Measurements from ENCODE around the gene FAHD2A.
"Not testable (repeated sequence)": the region's sequence is repeated elsewhere in the genome, so short reads cannot be mapped to it uniquely, and the experiment has no call there.

FAHD2A gene

DNA sequence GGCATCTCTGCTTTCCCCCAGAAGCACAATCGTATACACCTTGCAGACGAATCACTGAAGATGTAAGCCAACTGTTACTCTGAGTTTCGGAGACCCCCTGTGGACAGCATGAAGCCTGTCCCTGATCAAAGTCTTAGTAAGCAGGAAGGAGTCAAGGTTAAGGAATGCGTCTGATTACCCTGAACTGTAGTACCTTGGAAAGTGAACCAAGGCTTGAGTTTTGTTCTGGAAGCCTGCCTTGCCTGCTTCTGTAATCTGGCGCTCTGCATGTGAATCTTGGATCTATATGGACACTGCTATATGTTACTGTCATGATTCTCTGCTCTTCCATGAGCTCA, 33.3 kb downstream of the FAHD2A start:
- not testable (repeated sequence) for DNase-seq (ENCODE audit: low read depth)

DNA sequence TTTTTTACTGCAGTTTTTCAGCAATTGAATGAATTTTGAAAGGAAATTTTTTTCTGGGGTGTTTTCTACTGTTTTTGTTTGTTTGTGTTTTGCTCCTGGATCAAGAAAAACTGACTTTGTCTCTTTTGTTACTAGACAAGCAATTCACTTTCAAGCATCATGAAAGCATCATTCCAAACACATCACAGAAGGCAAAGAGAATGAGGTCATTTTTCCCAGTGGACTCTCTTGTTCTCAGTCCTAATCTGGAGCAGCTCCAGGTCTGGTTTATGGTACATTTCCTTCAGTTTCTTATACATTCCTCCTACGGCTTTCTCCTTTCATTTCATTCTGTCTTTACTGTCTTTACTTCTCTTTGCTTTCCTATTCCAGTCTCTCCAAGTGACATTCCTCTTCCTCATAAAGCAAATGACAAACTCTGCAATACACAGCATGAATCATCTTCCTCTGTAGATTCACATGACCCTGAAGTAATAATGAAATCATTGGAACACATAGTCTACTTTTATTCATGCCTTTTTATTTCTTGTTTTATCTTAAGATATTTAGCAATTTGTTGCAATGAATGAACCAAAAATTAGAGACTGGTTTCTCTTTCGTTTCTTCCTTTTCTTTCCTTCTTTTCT, 40.1 kb downstream of the FAHD2A start:
- not testable (repeated sequence) for DNase-seq (ENCODE audit: low read depth)

GRCh38 chr2:95445317-95445716, 42.8 kb downstream of the FAHD2A start:
- not testable (repeated sequence) for DNase-seq (ENCODE audit: low read depth)

GRCh38 chr2:95463292-95463691, 60.8 kb downstream of the FAHD2A start:
- not testable (repeated sequence) for DNase-seq (ENCODE audit: low read depth)

All from stimulated activated CD8-positive, alpha-beta memory T cell treated with anti-CD3 and anti-CD28 coated beads, Interleukin-15, amount 100 ng/mL, for 1 hour (primary cell).